T-helper 1 cell treated with Interleukin-12 subunit alpha and Interleukin-12 subunit beta and Interleukin-4 antibody, amounts not matched to agents 30 ng/mL and 1 ng/mL, for 36 hours (primary cell): Measurements from ENCODE around the gene MSANTD2. TPM values are rescaled to one million over a fixed set of nuclear protein-coding genes. Genes with fewer than 3 reads are reported as not detected.

ENCODE experiments used
- total RNA-seq: library from RNA; stranded (reverse); gene quantifications from 2 replicates; pipeline ENCODE4 v1.2.3, GENCODE V29; 2022

Gene MSANTD2
- total RNA-seq, 1 donor from 2014 or later: 12.7 TPM

Other genes with a start within 250 kb of the MSANTD2 start
- gene OR8A1, start 230.4 kb downstream of the MSANTD2 start, total RNA-seq: not detected in 2 replicates
- gene PANX3, start 189.0 kb downstream of the MSANTD2 start, total RNA-seq: not detected in 2 replicates
- gene TBRG1, start 177.5 kb downstream of the MSANTD2 start, total RNA-seq: 36.3 and 37.3 TPM in 2 replicates
- gene SIAE, start 126.7 kb downstream of the MSANTD2 start, total RNA-seq: 5.9 and 6.2 TPM in 2 replicates
- gene SPA17, start 126.5 kb downstream of the MSANTD2 start, total RNA-seq: 1.8 and 3.4 TPM in 2 replicates
- 2.4 and 3.1 TPM in 2 replicates for gene NRGN, start 60.5 kb downstream of the MSANTD2 start, total RNA-seq
- not detected in 2 replicates for gene VSIG2, start 48.2 kb downstream of the MSANTD2 start, total RNA-seq
- gene ESAM, start 38.1 kb downstream of the MSANTD2 start, total RNA-seq: 0.41 and 0.47 TPM in 2 replicates
- 4.6 and 5.6 TPM in 2 replicates for gene ROBO3, start 65.0 kb upstream of the MSANTD2 start, total RNA-seq
- not detected in 2 replicates for gene ROBO4, start 97.5 kb upstream of the MSANTD2 start, total RNA-seq
- gene HEPN1, start 118.8 kb upstream of the MSANTD2 start, total RNA-seq: not detected in 2 replicates
- not detected in 2 replicates for gene HEPACAM, start 135.6 kb upstream of the MSANTD2 start, total RNA-seq
- gene CCDC15, start 153.8 kb upstream of the MSANTD2 start, total RNA-seq: 3.9 and 4.2 TPM in 2 replicates